Neural progenitor cell (in vitro differentiated cells): ENCODE results near the gene MGAT4D.

Experiments used
- EZH2 ChIP-seq: fragments of 200-600 bp; sonication (generic); IDR thresholded peaks from 2 replicates; pipeline ENCODE4 v1.6.1; 2017; ENCODE audit warnings: antibody characterized with exemption, mild to moderate bottlenecking, moderate library complexity
- EZH2phosphoT487 ChIP-seq: fragments of 200-600 bp; sonication (generic); IDR thresholded peaks from 2 replicates; pipeline ENCODE4 v1.6.1; 2017; ENCODE audit warnings: antibody characterized with exemption
- TF ChIP-seq, protein P1 (sequence below): fragments of 200-600 bp; sonication (generic); IDR thresholded peaks from 2 replicates; pipeline ENCODE4 v1.5.1; 2017; ENCODE audit warnings: antibody characterized with exemption, mild to moderate bottlenecking

DNA sequence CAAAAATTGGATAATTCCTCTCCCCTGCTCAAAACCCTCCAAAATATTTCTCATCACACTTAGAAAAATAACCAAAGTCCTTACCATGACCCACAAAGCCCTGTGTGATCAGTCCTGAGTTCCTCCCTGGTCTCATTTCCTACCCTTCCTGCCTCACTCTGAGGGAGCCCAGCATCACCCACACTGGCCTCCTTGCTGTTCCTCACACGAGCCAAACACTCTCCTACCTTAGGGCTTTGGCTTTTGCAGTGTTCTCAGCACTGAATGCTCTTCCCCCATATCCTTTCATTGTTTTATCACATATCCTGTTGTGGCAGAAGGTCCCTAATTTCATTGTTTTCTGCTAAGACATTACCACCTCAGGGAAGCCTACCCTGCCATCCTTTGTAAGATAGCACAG is 12.2 kb downstream of the MGAT4D start:
- TF ChIP-seq, protein P1, sequence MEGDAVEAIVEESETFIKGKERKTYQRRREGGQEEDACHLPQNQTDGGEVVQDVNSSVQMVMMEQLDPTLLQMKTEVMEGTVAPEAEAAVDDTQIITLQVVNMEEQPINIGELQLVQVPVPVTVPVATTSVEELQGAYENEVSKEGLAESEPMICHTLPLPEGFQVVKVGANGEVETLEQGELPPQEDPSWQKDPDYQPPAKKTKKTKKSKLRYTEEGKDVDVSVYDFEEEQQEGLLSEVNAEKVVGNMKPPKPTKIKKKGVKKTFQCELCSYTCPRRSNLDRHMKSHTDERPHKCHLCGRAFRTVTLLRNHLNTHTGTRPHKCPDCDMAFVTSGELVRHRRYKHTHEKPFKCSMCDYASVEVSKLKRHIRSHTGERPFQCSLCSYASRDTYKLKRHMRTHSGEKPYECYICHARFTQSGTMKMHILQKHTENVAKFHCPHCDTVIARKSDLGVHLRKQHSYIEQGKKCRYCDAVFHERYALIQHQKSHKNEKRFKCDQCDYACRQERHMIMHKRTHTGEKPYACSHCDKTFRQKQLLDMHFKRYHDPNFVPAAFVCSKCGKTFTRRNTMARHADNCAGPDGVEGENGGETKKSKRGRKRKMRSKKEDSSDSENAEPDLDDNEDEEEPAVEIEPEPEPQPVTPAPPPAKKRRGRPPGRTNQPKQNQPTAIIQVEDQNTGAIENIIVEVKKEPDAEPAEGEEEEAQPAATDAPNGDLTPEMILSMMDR = no peak
- TF ChIP-seq EZH2phosphoT487 (no peak), EZH2 (no peak)
